ENCODE results near the gene ATAD3C.
"Not testable (repeated sequence)": the region's sequence is repeated elsewhere in the genome, so short reads cannot be mapped to it uniquely, and the experiment has no call there.

DNA sequence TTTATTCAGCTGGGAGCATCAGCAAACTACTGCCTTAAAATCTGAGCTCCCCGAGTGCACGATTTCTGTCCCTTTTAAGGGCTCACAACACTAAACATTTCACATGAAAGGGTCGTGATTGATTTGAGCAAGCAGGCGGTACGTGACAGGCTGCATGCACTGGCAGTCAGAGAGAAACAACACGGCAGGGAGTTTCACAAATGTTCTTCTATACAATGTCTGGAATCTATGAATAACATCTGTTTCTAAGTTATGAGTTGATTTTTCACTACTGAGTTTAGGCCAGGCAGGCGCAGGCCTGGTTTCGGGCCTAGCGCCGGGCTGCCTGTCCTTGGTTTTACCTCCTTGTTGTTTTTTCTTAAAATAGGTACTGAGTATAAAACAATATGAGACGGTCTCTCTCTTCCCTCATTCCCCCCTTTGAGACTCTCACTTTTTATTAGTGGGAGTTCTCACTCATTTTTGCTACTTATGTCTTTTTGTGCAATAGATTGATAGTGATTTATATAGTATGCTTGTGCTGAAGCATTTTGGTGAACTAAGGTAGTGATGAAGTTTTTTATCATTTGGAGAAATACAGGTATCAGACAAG is 37.1 kb upstream of the ATAD3C start:
- not testable (repeated sequence) for TF ChIP-seq TEAD4 (IDR thresholded peaks at IDR 0.05; ENCODE audit: borderline replicate concordance, insufficient read depth); FOXM1 (IDR thresholded peaks at IDR 0.05; ENCODE audit: low read depth); POLR2AphosphoS5 (IDR thresholded peaks at IDR 0.05; ENCODE audit: low read depth, low read length); RFX5 (IDR thresholded peaks at IDR 0.05; ENCODE audit: low read length); ZBTB33 (IDR thresholded peaks at IDR 0.05; ENCODE audit: borderline replicate concordance, low read depth); TCF12 (IDR thresholded peaks at IDR 0.05); GABPA (IDR thresholded peaks at IDR 0.05; ENCODE audit: low read depth)
- TF ChIP-seq, protein P1, sequence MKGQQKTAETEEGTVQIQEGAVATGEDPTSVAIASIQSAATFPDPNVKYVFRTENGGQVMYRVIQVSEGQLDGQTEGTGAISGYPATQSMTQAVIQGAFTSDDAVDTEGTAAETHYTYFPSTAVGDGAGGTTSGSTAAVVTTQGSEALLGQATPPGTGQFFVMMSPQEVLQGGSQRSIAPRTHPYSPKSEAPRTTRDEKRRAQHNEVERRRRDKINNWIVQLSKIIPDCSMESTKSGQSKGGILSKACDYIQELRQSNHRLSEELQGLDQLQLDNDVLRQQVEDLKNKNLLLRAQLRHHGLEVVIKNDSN (IDR thresholded peaks at IDR 0.05; ENCODE audit: borderline replicate concordance, low read depth), result not testable (repeated sequence)
- TF ChIP-seq, protein P2, sequence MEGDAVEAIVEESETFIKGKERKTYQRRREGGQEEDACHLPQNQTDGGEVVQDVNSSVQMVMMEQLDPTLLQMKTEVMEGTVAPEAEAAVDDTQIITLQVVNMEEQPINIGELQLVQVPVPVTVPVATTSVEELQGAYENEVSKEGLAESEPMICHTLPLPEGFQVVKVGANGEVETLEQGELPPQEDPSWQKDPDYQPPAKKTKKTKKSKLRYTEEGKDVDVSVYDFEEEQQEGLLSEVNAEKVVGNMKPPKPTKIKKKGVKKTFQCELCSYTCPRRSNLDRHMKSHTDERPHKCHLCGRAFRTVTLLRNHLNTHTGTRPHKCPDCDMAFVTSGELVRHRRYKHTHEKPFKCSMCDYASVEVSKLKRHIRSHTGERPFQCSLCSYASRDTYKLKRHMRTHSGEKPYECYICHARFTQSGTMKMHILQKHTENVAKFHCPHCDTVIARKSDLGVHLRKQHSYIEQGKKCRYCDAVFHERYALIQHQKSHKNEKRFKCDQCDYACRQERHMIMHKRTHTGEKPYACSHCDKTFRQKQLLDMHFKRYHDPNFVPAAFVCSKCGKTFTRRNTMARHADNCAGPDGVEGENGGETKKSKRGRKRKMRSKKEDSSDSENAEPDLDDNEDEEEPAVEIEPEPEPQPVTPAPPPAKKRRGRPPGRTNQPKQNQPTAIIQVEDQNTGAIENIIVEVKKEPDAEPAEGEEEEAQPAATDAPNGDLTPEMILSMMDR (IDR thresholded peaks at IDR 0.05), result not testable (repeated sequence)

Measured in SK-N-SH (cell line).